KMS-11 (cell line): Measurements from ENCODE around the gene LHFPL3.
"Not testable (repeated sequence)": the region's sequence is repeated elsewhere in the genome, so short reads cannot be mapped to it uniquely, and the experiment has no call there.

ENCODE experiments used
- H2AFZ ChIP-seq: fragments of 200-600 bp; sonication (generic); 2 replicates; pipeline ENCODE4 v1.6.1; 2016; ENCODE audit warnings: antibody characterized with exemption, mixed run types, low read depth
- H3K27ac ChIP-seq: fragments of 200-600 bp; sonication (generic); 2 replicates; pipeline ENCODE4 v1.6.1; 2016; ENCODE audit warnings: mild to moderate bottlenecking, mixed run types
- H3K27me3 ChIP-seq: fragments of 200-600 bp; sonication (generic); 2 replicates; pipeline ENCODE4 v1.6.1; 2017; ENCODE audit warnings: mild to moderate bottlenecking, low read depth, mixed run types, moderate library complexity; ENCODE audit not compliant: insufficient read depth
- H3K36me3 ChIP-seq: fragments of 200-600 bp; sonication (generic); 2 replicates; pipeline ENCODE4 v1.6.1; 2017; ENCODE audit warnings: mild to moderate bottlenecking, mixed run types; ENCODE audit not compliant: insufficient read depth
- H3K4me1 ChIP-seq: fragments of 200-600 bp; sonication (generic); 2 replicates; pipeline ENCODE4 v1.6.1; 2016; ENCODE audit warnings: mild to moderate bottlenecking, low read depth, mixed run types; ENCODE audit not compliant: poor library complexity, severe bottlenecking
- H3K4me2 ChIP-seq: fragments of 200-600 bp; sonication (generic); 2 replicates; pipeline ENCODE4 v1.7.0; 2016; ENCODE audit warnings: mild to moderate bottlenecking, mixed run types
- H3K4me3 ChIP-seq: fragments of 200-600 bp; sonication (generic); IDR thresholded peaks from 2 replicates; pipeline ENCODE4 v1.6.1; 2017; ENCODE audit warnings: low read depth, low read length, mixed read lengths; ENCODE audit not compliant: insufficient read depth
- H3K79me2 ChIP-seq: fragments of 200-600 bp; sonication (generic); 2 replicates; pipeline ENCODE4 v1.6.1; 2016; ENCODE audit warnings: low read depth, mixed run types; ENCODE audit not compliant: insufficient read depth
- H3K9ac ChIP-seq: fragments of 200-600 bp; sonication (generic); 2 replicates; pipeline ENCODE4 v1.6.1; 2016; ENCODE audit warnings: mild to moderate bottlenecking, mixed run types
- H4K20me1 ChIP-seq: fragments of 200-600 bp; sonication (generic); 2 replicates; pipeline ENCODE4 v1.6.1; 2016; ENCODE audit warnings: mild to moderate bottlenecking, mixed run types; ENCODE audit not compliant: insufficient read depth
- CTCF ChIP-seq: fragments of 200-600 bp; sonication (generic); conservative IDR thresholded peaks from 2 replicates; pipeline ENCODE4 v1.6.1; 2017; ENCODE audit warnings: low read depth, mild to moderate bottlenecking, antibody characterized with exemption, low read length, moderate library complexity, mixed read lengths

LHFPL3 gene

DNA sequence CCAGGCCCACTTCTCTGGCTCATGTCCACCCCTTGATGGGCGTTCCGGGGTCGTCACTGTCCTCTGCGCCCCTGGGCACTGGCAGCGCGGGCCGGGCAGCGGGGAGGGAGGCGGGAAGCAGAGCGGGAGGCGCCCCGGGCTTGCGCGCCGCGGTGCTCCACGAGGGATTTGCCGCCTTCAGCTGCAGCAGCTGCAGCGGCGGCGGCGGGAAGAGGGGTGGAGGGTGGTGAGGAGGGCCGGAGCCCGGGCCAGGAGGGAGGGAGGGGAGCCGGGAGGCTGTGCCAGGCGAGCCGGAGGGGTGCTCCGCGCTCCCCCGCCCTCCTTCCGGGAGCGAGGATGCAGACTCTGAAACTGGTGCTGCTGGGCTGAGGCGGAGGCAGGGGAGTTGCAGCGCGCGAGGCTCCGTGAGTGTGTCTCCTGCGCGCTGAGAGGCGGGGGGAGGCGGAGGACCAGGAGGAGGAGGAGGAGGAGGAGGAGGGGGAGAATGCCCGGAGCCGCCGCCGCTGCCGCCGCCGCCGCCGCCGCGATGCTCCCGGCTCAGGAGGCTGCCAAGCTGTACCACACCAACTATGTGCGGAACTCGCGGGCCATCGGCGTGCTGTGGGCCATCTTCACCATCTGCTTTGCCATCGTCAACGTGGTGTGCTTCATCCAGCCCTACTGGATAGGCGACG, at the start of gene LHFPL3:
Gene LHFPL3 (plus strand): TSS at position 308 of the 674 bp plus-strand sequence.
- Histone ChIP-seq H3K79me2 (no peaks in the 10 kb centered on the region), H3K4me3 (no peak within 1 kb of the TSS), H3K27ac (no peak within 1 kb of the TSS), H3K27me3 (no peaks in the 10 kb centered on the region), H3K9ac (no peak within 1 kb of the TSS), H2AFZ (no peak within 1 kb of the TSS), H3K36me3 (no peaks in the 10 kb centered on the region), H4K20me1 (no peaks in the 10 kb centered on the region), H3K4me2 (no peak within 1 kb of the TSS), H3K4me1 (no peaks in the 10 kb centered on the region)
- no peak for TF ChIP-seq CTCF

GRCh38 chr7:104281685-104282084, 46.7 kb upstream of the LHFPL3 start:
- not testable (repeated sequence) for H3K9ac ChIP-seq, H4K20me1 ChIP-seq, H3K36me3 ChIP-seq, H3K27me3 ChIP-seq, H3K79me2 ChIP-seq, H3K27ac ChIP-seq, H3K4me1 ChIP-seq, H3K4me2 ChIP-seq, H3K4me3 ChIP-seq, H2AFZ ChIP-seq

DNA sequence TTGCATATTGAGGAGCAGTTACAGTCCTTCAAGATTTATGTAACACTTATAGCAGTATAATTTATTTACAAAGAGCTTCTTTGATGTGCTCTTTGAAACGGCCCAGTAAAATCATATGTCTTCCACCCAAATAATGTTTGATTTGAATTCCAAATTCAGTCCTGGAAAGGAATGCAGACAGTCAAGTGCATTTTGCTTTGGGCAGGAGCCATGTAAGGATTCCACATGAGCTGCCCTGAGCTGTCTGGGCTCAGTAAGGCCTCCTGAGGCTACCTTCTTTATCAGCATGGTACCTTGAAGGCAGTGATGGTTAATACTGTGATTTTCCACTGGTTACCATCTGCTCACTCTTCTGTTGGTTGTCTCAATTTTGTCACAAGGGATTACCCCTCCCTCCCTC, 41.6 kb upstream of the LHFPL3 start:
- H4K20me1 ChIP-seq, result no peaks in the 10 kb centered on the region
- H3K27me3 ChIP-seq, result no peaks in the 10 kb centered on the region
- TF ChIP-seq CTCF, result no peak
- H3K4me2 ChIP-seq, result no peak overlapping the region
- H3K27ac ChIP-seq, result no peak overlapping the region
- H3K4me1 ChIP-seq, result no peaks in the 10 kb centered on the region
- H3K4me3 ChIP-seq, result no peak overlapping the region
- no peak overlapping the region for H3K9ac ChIP-seq
- H2AFZ ChIP-seq, result no peak overlapping the region
- no peaks in the 10 kb centered on the region for H3K79me2 ChIP-seq
- no peaks in the 10 kb centered on the region for H3K36me3 ChIP-seq

GRCh38 chr7:104288137-104288536, 40.3 kb upstream of the LHFPL3 start:
- no peaks in the 10 kb centered on the region for H3K36me3 ChIP-seq
- H3K27ac ChIP-seq, result no peak overlapping the region
- no peaks in the 10 kb centered on the region for H3K79me2 ChIP-seq
- no peak overlapping the region for H3K4me2 ChIP-seq
- H3K4me3 ChIP-seq, result no peak overlapping the region
- H3K9ac ChIP-seq, result no peak overlapping the region
- H3K27me3 ChIP-seq, result no peaks in the 10 kb centered on the region
- H4K20me1 ChIP-seq, result no peaks in the 10 kb centered on the region
- TF ChIP-seq CTCF, result no peak
- no peaks in the 10 kb centered on the region for H3K4me1 ChIP-seq
- H2AFZ ChIP-seq, result no peak overlapping the region

DNA sequence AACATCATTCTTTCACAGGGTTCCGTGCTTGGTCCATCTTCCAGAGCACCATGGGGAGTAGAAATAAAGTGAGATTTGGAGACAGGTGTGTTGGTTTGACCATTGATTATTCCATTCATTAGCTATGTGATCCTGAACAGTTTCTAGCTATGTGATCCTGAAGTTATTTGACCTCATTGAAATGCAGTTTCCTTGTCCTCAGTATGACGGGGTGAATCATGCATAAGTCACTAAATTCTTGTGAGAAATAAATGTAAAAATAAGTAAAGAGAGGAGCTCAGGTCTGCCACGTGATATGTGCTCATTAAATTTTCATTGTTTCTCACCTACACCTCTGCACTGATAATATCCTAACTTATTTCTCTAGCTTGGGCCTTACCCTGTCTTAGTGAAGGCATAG, 34.1 kb upstream of the LHFPL3 start:
- TF ChIP-seq CTCF, result no peak
- H3K27ac ChIP-seq, result no peak overlapping the region

More for the DNA sequence above, 34.1 kb upstream of the LHFPL3 start:
- H3K4me1 ChIP-seq, result no peaks in the 10 kb centered on the region
- no peak overlapping the region for H3K4me3 ChIP-seq
- H3K79me2 ChIP-seq, result no peaks in the 10 kb centered on the region
- no peaks in the 10 kb centered on the region for H3K27me3 ChIP-seq
- no peak overlapping the region for H2AFZ ChIP-seq
- H3K36me3 ChIP-seq, result no peaks in the 10 kb centered on the region
- no peak overlapping the region for H3K4me2 ChIP-seq
- no peak overlapping the region for H3K9ac ChIP-seq
- no peaks in the 10 kb centered on the region for H4K20me1 ChIP-seq
